Endothelial cell of umbilical vein (primary cell): ENCODE measurements around the gene STON2. TPM values are rescaled to one million over a fixed set of nuclear protein-coding genes. Genes with fewer than 3 reads are reported as not detected.

Experiments used
- BruUV-seq: library from RNA; stranded (reverse); fragments of 400-500 nt; replicated peaks from 2 replicates; lab custom pipeline; 2021; lab: Mats Ljungman, UMichigan
- CTCF ChIA-PET: fragments of 300-600, 350-600 bp; sonication (Branson Sonifier 250); formaldehyde crosslinking; loops from one replicate; lab custom pipeline; 2021; ENCODE audit warnings: antibody characterized with exemption, inconsistent platforms; lab: Charles Lee
- POLR2A ChIA-PET: fragments of 300-600, 350-600 bp; sonication (Branson Sonifier 250); formaldehyde crosslinking; loops from one replicate; lab custom pipeline; 2021; ENCODE audit warnings: antibody characterized with exemption, inconsistent platforms; lab: Charles Lee
- DNase-seq: peaks from one replicate; pipeline ENCODE4 v3.0.0-alpha.2; 2011; ENCODE audit warnings: low read depth, low spot score
- FAIRE-seq: peaks from 2 replicates; lab custom pipeline; 2011; peaks lifted over from hg19 to GRCh38; lab: Jason Lieb, UNC
- H2AFZ ChIP-seq: 2 replicates; pipeline ENCODE4 v1.6.0; 2012; ENCODE audit warnings: low read depth, low read length, control low read depth, inconsistent platforms
- H3K27ac ChIP-seq: 2 replicates; pipeline ENCODE4 v1.5.1; 2011; ENCODE audit warnings: low read depth, mild to moderate bottlenecking, control low read depth, low read length, moderate library complexity; ENCODE audit not compliant: insufficient read depth
- H3K27me3 ChIP-seq, 2 experiments: 2 replicates each; pipeline versions ENCODE4 v1.6.0 to v1.6.1; 2011; ENCODE audit warnings: low read length in 2 of 2, mixed read lengths in 1 of 2; ENCODE audit not compliant: control insufficient read depth in 2 of 2, insufficient read depth in 2 of 2
- H3K36me3 ChIP-seq, 2 experiments: 2 replicates in 1 of 2; 3 replicates in 1 of 2; pipeline ENCODE4 v1.5.1; 2011; ENCODE audit warnings: low read length in 2 of 2, mild to moderate bottlenecking in 1 of 2, moderate library complexity in 1 of 2; ENCODE audit not compliant: control insufficient read depth in 2 of 2, insufficient read depth in 2 of 2; ENCODE audit errors: extremely low read depth in 1 of 2
- H3K4me1 ChIP-seq: 3 replicates; pipeline ENCODE4 v1.5.1; 2011; ENCODE audit warnings: mild to moderate bottlenecking, low read length; ENCODE audit not compliant: control insufficient read depth, insufficient read depth; ENCODE audit errors: extremely low read depth
- H3K4me2 ChIP-seq: 2 replicates; pipeline ENCODE4 v1.6.1; 2011; ENCODE audit warnings: low read length, control low read depth, mixed read lengths; ENCODE audit not compliant: insufficient read depth
- H3K4me3 ChIP-seq, 3 experiments: fragments of 200-600 bp in 1 of 3; sonication (generic), shearing (Covaris generic) in 1 of 3; replicated peaks in 1 of 3; 2 replicates each; pipeline ENCODE4 v1.5.1; 2011 to 2016; ENCODE audit warnings: control low read depth in 3 of 3, low read length in 3 of 3, mild to moderate bottlenecking in 2 of 3, inconsistent platforms in 1 of 3, low read depth in 1 of 3, moderate library complexity in 1 of 3; ENCODE audit not compliant: insufficient read depth in 1 of 3
- H3K79me2 ChIP-seq: 2 replicates; pipeline ENCODE4 v1.6.0; 2012; ENCODE audit warnings: low read length, inconsistent platforms; ENCODE audit not compliant: control insufficient read depth, insufficient read depth
- H3K9ac ChIP-seq: replicated peaks from 2 replicates; pipeline ENCODE3; 2011; ENCODE audit warnings: low read length, control low read depth; ENCODE audit not compliant: insufficient read depth; ENCODE audit errors: extremely low read depth
- H3K9me1 ChIP-seq: replicated peaks from 3 replicates; pipeline ENCODE4 v1.6.0; 2011; ENCODE audit warnings: mild to moderate bottlenecking, low read length; ENCODE audit not compliant: control insufficient read depth, insufficient read depth; ENCODE audit errors: extremely low read depth
- H3K9me3 ChIP-seq: replicated peaks from 2 replicates; pipeline ENCODE4 v1.5.1; 2012; ENCODE audit warnings: low read length, inconsistent platforms; ENCODE audit not compliant: control insufficient read depth, insufficient read depth
- H4K20me1 ChIP-seq: replicated peaks from 2 replicates; pipeline ENCODE3; 2011; ENCODE audit warnings: mild to moderate bottlenecking, low read length; ENCODE audit not compliant: control insufficient read depth, insufficient read depth; ENCODE audit errors: extremely low read depth
- EZH2 ChIP-seq: IDR thresholded peaks from 2 replicates; pipeline ENCODE4 v1.6.1; 2012; ENCODE audit warnings: borderline replicate concordance, low read depth, mild to moderate bottlenecking, moderate library complexity, low read length, inconsistent platforms; ENCODE audit not compliant: severe bottlenecking
- FOS ChIP-seq: IDR thresholded peaks from 2 replicates; pipeline ENCODE4 v1.6.1; 2011; ENCODE audit warnings: mild to moderate bottlenecking, low read length, moderate library complexity, borderline replicate concordance; ENCODE audit not compliant: insufficient read depth
- GATA2 ChIP-seq: IDR thresholded peaks from 2 replicates; pipeline ENCODE4 v1.7.0; 2011; ENCODE audit warnings: low read depth, mild to moderate bottlenecking, moderate library complexity, mixed read lengths, low read length; ENCODE audit not compliant: insufficient read length, insufficient read depth
- JUN ChIP-seq: IDR thresholded peaks from 2 replicates; pipeline ENCODE4 v1.6.1; 2011; ENCODE audit warnings: borderline replicate concordance, low read depth; ENCODE audit not compliant: insufficient read length, insufficient read depth
- MYC ChIP-seq: IDR thresholded peaks from one replicate; pipeline ENCODE4 v1.6.1; 2011; ENCODE audit warnings: mild to moderate bottlenecking, low read depth, low read length
- POLR2A ChIP-seq: IDR thresholded peaks from 2 replicates; pipeline ENCODE4 v1.6.1; 2012; ENCODE audit warnings: low read depth, mild to moderate bottlenecking, control low read depth, low read length
- POLR2AphosphoS5 ChIP-seq: IDR thresholded peaks from 2 replicates; pipeline ENCODE4 v1.6.1; 2012; ENCODE audit warnings: low read depth, mild to moderate bottlenecking, control low read depth, low read length, moderate library complexity; ENCODE audit not compliant: insufficient read depth
- dilution Hi-C: fragments of 300-500 bp; cut with MboI; formaldehyde crosslinking; loops from one replicate; pipeline ENCODE4 v1.15.0; 2019; ENCODE audit warnings: low sequenced_read_pairs; ENCODE audit not compliant: extremely low pct_ligation_motif_present
- intact Hi-C: fragments of 100-400 bp; cut with micrococcal nuclease; formaldehyde crosslinking; loops from one replicate; pipeline ENCODE4 v1.10.0; 2022
- polyA plus RNA-seq, 4 experiments: library from polyadenylated mRNA; depleted of rRNA in 3 of 4; stranded (reverse) in 3 of 4; unstranded in 1 of 4; fragments of >200 nt; gene quantifications; 2 replicates each; pipeline versions ENCODE4 v1.2.1 to v1.2.3, GENCODE V29; 2011 to 2012; ENCODE audit warnings: missing spikeins in 1 of 4
- total RNA-seq: library from RNA; stranded (reverse); gene quantifications from 2 replicates; pipeline ENCODE4 v1.2.3, GENCODE V29; 2021
- TF ChIP-seq, protein P1 (sequence below): IDR thresholded peaks from 2 replicates; pipeline ENCODE4 v1.6.1; 2011; ENCODE audit not compliant: insufficient read depth, insufficient read length
- TF ChIP-seq, protein P2 (sequence below), 2 donors: IDR thresholded peaks; 1 replicate in 1 of 2; 2 replicates in 1 of 2; pipeline ENCODE4 v1.5.1; 2011; ENCODE audit warnings: low read length in 2 of 2, mild to moderate bottlenecking in 2 of 2, moderate library complexity in 2 of 2, control low read depth in 1 of 2, inconsistent platforms in 1 of 2, low read depth in 1 of 2; ENCODE audit not compliant: insufficient read depth in 1 of 2; ENCODE audit errors: extremely low read depth in 1 of 2

STON2 gene
- total and polyA plus RNA-seq, 2 donors (not counting 3 experiments of a cell fraction or from before 2014, with no cell fraction given) = not detected

DNA sequence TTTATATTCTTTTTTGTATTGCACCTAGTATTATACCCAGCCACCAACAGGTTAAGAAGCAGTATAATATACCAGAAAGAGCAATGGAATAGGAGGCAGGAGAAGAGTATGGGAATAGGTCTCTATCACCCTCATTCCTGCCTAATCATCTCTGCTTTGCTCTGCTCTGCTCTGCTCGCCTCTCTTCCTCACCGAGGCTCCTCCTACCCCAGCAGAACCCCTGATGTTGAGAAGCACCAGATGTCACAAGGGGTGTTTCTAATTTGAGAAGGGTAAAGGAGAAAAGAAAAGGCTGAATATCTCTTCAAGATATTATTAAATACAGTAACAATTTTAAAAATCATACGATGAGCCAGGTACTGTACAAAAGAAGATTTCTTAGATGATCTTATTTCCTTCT is 89.0 kb downstream of the STON2 start:
- Histone ChIP-seq H3K4me2 (no peak overlapping the region), H3K9ac (no peak overlapping the region), H2AFZ (no peak overlapping the region), H3K9me3 (no peaks in the 10 kb centered on the region), H3K36me3 (no peaks in the 10 kb centered on the region), H3K4me1 (no peaks in the 10 kb centered on the region), H3K9me1 (no peaks in the 10 kb centered on the region), H3K4me3 (no peak overlapping the region), H3K27ac (no peak overlapping the region), H4K20me1 (no peaks in the 10 kb centered on the region), H3K27me3 (no peaks in the 10 kb centered on the region), H3K79me2 (no peaks in the 10 kb centered on the region)
- ChIA-PET POLR2A (no interaction called here), CTCF (no interaction called here)
- intact Hi-C loops (no loop called here), dilution Hi-C loops (no loop called here)
- FAIRE-seq (no peak), DNase-seq (no peak)
- TF ChIP-seq JUN = no peak
- TF ChIP-seq, protein P1, sequence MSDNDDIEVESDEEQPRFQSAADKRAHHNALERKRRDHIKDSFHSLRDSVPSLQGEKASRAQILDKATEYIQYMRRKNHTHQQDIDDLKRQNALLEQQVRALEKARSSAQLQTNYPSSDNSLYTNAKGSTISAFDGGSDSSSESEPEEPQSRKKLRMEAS = no peak
- no peak for TF ChIP-seq POLR2AphosphoS5
- TF ChIP-seq MYC = no peak
- TF ChIP-seq, protein P2, sequence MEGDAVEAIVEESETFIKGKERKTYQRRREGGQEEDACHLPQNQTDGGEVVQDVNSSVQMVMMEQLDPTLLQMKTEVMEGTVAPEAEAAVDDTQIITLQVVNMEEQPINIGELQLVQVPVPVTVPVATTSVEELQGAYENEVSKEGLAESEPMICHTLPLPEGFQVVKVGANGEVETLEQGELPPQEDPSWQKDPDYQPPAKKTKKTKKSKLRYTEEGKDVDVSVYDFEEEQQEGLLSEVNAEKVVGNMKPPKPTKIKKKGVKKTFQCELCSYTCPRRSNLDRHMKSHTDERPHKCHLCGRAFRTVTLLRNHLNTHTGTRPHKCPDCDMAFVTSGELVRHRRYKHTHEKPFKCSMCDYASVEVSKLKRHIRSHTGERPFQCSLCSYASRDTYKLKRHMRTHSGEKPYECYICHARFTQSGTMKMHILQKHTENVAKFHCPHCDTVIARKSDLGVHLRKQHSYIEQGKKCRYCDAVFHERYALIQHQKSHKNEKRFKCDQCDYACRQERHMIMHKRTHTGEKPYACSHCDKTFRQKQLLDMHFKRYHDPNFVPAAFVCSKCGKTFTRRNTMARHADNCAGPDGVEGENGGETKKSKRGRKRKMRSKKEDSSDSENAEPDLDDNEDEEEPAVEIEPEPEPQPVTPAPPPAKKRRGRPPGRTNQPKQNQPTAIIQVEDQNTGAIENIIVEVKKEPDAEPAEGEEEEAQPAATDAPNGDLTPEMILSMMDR (IDR thresholded peaks at IDR 0.05; ENCODE audit: extremely low read depth in 1 of 2, insufficient read depth in 1 of 2, low read depth in 1 of 2, low read length in 2 of 2) = no peak
- TF ChIP-seq EZH2 = no peak
- no peak for TF ChIP-seq POLR2A
- TF ChIP-seq GATA2 = no peak
- no peak for TF ChIP-seq FOS
- BruUV-seq = no TSS peak
